ENCODE results near the gene FBXW8. TPM values are rescaled to one million over a fixed set of nuclear protein-coding genes. Genes with fewer than 3 reads are reported as not detected.

The FBXW8 gene
- total and polyA plus RNA-seq, 2 donors (not counting 1 experiment from before 2014, with no cell fraction given): 12.1 to 23.5 TPM

DNA sequence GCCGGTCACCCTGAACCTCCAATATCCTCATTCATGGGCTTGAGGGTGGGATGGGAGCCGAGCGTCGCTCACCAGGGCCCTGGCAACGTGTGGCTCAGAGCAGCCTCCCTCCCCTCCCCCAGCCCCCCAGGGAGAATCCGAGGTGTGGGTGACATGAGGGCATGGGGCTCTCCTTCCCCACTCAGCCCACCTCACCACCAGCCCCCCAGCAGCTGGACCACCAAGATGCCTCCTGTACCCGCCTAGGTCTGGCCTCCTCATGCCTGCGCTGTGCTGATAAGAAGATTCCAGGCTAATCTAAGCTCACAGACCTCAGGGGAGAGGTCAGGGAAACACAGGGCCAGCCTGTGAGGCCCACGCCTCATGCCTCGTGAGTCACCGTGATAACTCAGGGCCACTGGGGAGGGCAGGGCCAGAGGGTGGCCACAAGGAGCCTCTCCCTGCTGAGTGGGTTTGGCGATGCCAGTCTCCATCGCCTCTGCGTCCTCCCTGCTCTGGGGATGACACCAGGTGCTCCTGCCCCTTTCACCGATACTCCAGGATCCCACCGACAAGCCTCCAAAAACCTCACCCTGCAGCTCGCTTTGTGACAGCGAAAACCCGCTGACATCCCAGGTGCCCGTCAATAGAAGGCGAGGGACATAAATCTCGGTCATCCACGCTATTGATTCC is 131.6 kb downstream of the FBXW8 start:
- 95% methylated on average over 18 of the region's 23 CpGs for WGBS (ENCODE audit: insufficient coverage)
- no peak overlapping the region for H3K4me2 ChIP-seq (replicated peaks; ENCODE audit: low read depth, low read length, poor library complexity, severe bottlenecking)

DNA sequence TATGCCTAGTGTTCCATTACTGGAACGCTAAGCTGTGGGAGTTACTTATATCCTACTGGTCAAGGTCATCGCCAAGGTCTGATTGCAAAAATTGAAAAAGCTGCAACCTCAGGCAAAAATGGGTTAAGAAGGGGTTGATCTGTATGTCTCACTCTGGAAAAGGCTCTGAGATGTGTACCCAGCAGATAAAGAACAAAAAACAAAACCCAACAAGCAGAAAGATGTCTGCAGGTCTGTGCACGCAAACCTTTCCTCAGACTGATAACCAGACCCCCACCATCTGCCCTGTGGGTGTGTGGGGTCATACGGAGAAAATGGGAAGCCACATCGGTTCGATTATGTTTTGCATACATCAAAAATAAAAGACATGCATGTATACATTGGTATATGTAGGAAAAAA is 132.1 kb downstream of the FBXW8 start:
- Histone ChIP-seq H3K4me2 (replicated peaks; ENCODE audit: low read depth, low read length, poor library complexity, severe bottlenecking) (no peak overlapping the region), H2AFZ (ENCODE audit: insufficient read depth, low read depth, low read length, poor library complexity, severe bottlenecking) (no peak overlapping the region), H3K9me3 (ENCODE audit: control extremely low read depth in 1 of 3, control insufficient read depth in 2 of 3, insufficient read depth in 1 of 3, low read length in 2 of 3) (peaks cover 0 to 5% (median 0%) of the 10 kb centered on the region in 3 donors), H3K27me3 (replicated peaks in 1 of 4; ENCODE audit: control extremely low read depth in 1 of 4, control insufficient read depth in 3 of 4, insufficient read depth in 4 of 4, low read length in 3 of 4) (no peaks in the 10 kb centered on the region), H3K4me3 (ENCODE audit: control extremely low read depth in 1 of 5, extremely low read depth in 1 of 5, insufficient read depth in 1 of 5, low read depth in 2 of 5, low read length in 4 of 5) (no peak overlapping the region), H4K20me1 (ENCODE audit: control insufficient read depth, insufficient read depth, low read length, poor library complexity, severe bottlenecking) (no peaks in the 10 kb centered on the region), H3K36me3 (replicated peaks in 1 of 2; ENCODE audit: control extremely low read depth in 1 of 2, control insufficient read depth in 1 of 2, extremely low read depth in 1 of 2, insufficient read depth in 2 of 2, low read length in 1 of 2) (no peaks in the 10 kb centered on the region), H3K9ac (ENCODE audit: low read length) (no peak overlapping the region), H3K27ac (ENCODE audit: low read length in 2 of 2) (no peak overlapping the region), H3K4me1 (ENCODE audit: control insufficient read depth in 2 of 2, insufficient read depth in 2 of 2, low read length in 2 of 2) (peaks cover 6 to 7% of the 10 kb centered on the region in 2 donors), H3K79me2 (ENCODE audit: control insufficient read depth, insufficient read depth, low read length) (no peaks in the 10 kb centered on the region)
- Mint-ChIP-seq H3K4me3 (no peak overlapping the region), H3K9me3 (ENCODE audit: insufficient read depth) (no peaks in the 10 kb centered on the region), H3K27me3 (no peaks in the 10 kb centered on the region), H3K4me1 (peaks cover 1% of the 10 kb centered on the region), H3K27ac (no peak overlapping the region)
- ChIA-PET POLR2A (interaction anchor here (0.7 kb wide), 1 partner anchor 8 kb away, joined by 3 read pairs; no protein-coding TSS in a partner anchor), CTCF (no interaction called here)
- 100% methylated on average over 1 of the region's 6 CpGs for WGBS (ENCODE audit: insufficient coverage)
- TF ChIP-seq, protein P1, sequence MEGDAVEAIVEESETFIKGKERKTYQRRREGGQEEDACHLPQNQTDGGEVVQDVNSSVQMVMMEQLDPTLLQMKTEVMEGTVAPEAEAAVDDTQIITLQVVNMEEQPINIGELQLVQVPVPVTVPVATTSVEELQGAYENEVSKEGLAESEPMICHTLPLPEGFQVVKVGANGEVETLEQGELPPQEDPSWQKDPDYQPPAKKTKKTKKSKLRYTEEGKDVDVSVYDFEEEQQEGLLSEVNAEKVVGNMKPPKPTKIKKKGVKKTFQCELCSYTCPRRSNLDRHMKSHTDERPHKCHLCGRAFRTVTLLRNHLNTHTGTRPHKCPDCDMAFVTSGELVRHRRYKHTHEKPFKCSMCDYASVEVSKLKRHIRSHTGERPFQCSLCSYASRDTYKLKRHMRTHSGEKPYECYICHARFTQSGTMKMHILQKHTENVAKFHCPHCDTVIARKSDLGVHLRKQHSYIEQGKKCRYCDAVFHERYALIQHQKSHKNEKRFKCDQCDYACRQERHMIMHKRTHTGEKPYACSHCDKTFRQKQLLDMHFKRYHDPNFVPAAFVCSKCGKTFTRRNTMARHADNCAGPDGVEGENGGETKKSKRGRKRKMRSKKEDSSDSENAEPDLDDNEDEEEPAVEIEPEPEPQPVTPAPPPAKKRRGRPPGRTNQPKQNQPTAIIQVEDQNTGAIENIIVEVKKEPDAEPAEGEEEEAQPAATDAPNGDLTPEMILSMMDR (IDR thresholded peaks at IDR 0.05): no peak
- no peak for TF ChIP-seq EZH2 (IDR thresholded peaks at IDR 0.05; ENCODE audit: borderline replicate concordance, insufficient read depth, low read depth, low read length, poor library complexity, severe bottlenecking)
- intact Hi-C loops (cut with micrococcal nuclease): no loop called here
- DNase-seq (no peak), ATAC-seq (ENCODE audit: low read depth) (no peak)

More for the DNA sequence above, 131.6 kb downstream of the FBXW8 start:
- H4K20me1 ChIP-seq (ENCODE audit: control insufficient read depth, insufficient read depth, low read length, poor library complexity, severe bottlenecking): no peaks in the 10 kb centered on the region
- Mint-ChIP-seq H3K4me3 (no peak overlapping the region), H3K9me3 (ENCODE audit: insufficient read depth) (no peaks in the 10 kb centered on the region), H3K27ac (no peak overlapping the region), H3K4me1 (peaks cover 1% of the 10 kb centered on the region), H3K27me3 (no peaks in the 10 kb centered on the region)
- no peak overlapping the region for H3K27ac ChIP-seq (ENCODE audit: low read length in 2 of 2)
- no peaks in the 10 kb centered on the region for H3K27me3 ChIP-seq (replicated peaks in 1 of 4; ENCODE audit: control extremely low read depth in 1 of 4, control insufficient read depth in 3 of 4, insufficient read depth in 4 of 4, low read length in 3 of 4)
- no peak overlapping the region for H3K9ac ChIP-seq (ENCODE audit: low read length)
- H3K79me2 ChIP-seq (ENCODE audit: control insufficient read depth, insufficient read depth, low read length): no peaks in the 10 kb centered on the region
- ChIA-PET CTCF (no interaction called here), POLR2A (interaction anchor here (0.7 kb wide), 1 partner anchor 8 kb away, joined by 3 read pairs; no protein-coding TSS in a partner anchor)
- no peak overlapping the region for H3K4me3 ChIP-seq (ENCODE audit: control extremely low read depth in 1 of 5, extremely low read depth in 1 of 5, insufficient read depth in 1 of 5, low read depth in 2 of 5, low read length in 4 of 5)
- intact Hi-C loops (cut with micrococcal nuclease): no loop called here
- H3K9me3 ChIP-seq (ENCODE audit: control extremely low read depth in 1 of 3, control insufficient read depth in 2 of 3, insufficient read depth in 1 of 3, low read length in 2 of 3): peaks cover 0 to 5% (median 0%) of the 10 kb centered on the region in 3 donors
- no peaks in the 10 kb centered on the region for H3K36me3 ChIP-seq (replicated peaks in 1 of 2; ENCODE audit: control extremely low read depth in 1 of 2, control insufficient read depth in 1 of 2, extremely low read depth in 1 of 2, insufficient read depth in 2 of 2, low read length in 1 of 2)
- no peak for ATAC-seq (ENCODE audit: low read depth)
- no peak for DNase-seq
- H3K4me1 ChIP-seq (ENCODE audit: control insufficient read depth in 2 of 2, insufficient read depth in 2 of 2, low read length in 2 of 2): peaks cover 6 to 7% of the 10 kb centered on the region in 2 donors
- H2AFZ ChIP-seq (ENCODE audit: insufficient read depth, low read depth, low read length, poor library complexity, severe bottlenecking): no peak overlapping the region
- no peak for TF ChIP-seq EZH2 (IDR thresholded peaks at IDR 0.05; ENCODE audit: borderline replicate concordance, insufficient read depth, low read depth, low read length, poor library complexity, severe bottlenecking)
- TF ChIP-seq, protein P1 (IDR thresholded peaks at IDR 0.05): no peak
